Calu3 (cell line): ENCODE measurements around the gene DDX42. TPM values are rescaled to one million over a fixed set of nuclear protein-coding genes. Genes with fewer than 3 reads are reported as not detected.
"Not testable (repeated sequence)": the region's sequence is repeated elsewhere in the genome, so short reads cannot be mapped to it uniquely, and the experiment has no call there.

Experiments used
- BruUV-seq: library from RNA; stranded (reverse); fragments of 400-500 nt; replicated peaks from 2 replicates; lab custom pipeline; 2021; lab: Mats Ljungman, UMichigan
- CTCF ChIA-PET: fragments of 300-600 bp; sonication (Branson Sonifier 250); formaldehyde crosslinking; loops from one replicate; lab custom pipeline; 2022; ENCODE audit warnings: antibody characterized with exemption; lab: Charles Lee
- DNase-seq: peaks from one replicate; pipeline ENCODE4 v3.0.0; 2022
- H3K27ac Mint-ChIP-seq: one replicate; pipeline ENCODE4 v1.8.0; 2022; ENCODE audit warnings: mixed read lengths; ENCODE audit not compliant: unreplicated experiment
- H3K27me3 Mint-ChIP-seq: one replicate; pipeline ENCODE4 v1.8.0; 2022; ENCODE audit warnings: mixed read lengths; ENCODE audit not compliant: unreplicated experiment
- H3K36me3 Mint-ChIP-seq: one replicate; pipeline ENCODE4 v1.8.0; 2022; ENCODE audit warnings: mild to moderate bottlenecking, moderate library complexity, mixed read lengths; ENCODE audit not compliant: insufficient read depth, unreplicated experiment
- H3K4me1 Mint-ChIP-seq: one replicate; pipeline ENCODE4 v1.8.0; 2022; ENCODE audit warnings: mild to moderate bottlenecking, low read depth, mixed read lengths; ENCODE audit not compliant: unreplicated experiment
- H3K4me3 Mint-ChIP-seq: one replicate; pipeline ENCODE4 v1.8.0; 2022; ENCODE audit warnings: mild to moderate bottlenecking, low read depth, moderate library complexity, mixed read lengths; ENCODE audit not compliant: unreplicated experiment
- H3K9me3 Mint-ChIP-seq: one replicate; pipeline ENCODE4 v1.8.0; 2022; ENCODE audit warnings: low read depth, mixed read lengths; ENCODE audit not compliant: unreplicated experiment
- CTCF ChIP-seq: fragments of 200-600 bp; IDR thresholded peaks from one replicate; pipeline ENCODE4 v1.8.0; 2022; ENCODE audit warnings: antibody characterized with exemption; ENCODE audit not compliant: unreplicated experiment
- intact Hi-C: fragments of 100-400 bp; cut with micrococcal nuclease; formaldehyde crosslinking; loops from one replicate; pipeline ENCODE4 v1.10.0; 2022; ENCODE audit not compliant: unreplicated experiment
- total RNA-seq: library from RNA; stranded (reverse); gene quantifications from 2 replicates; pipeline ENCODE4 v1.2.3, GENCODE V29; 2022

The DDX42 gene
- total RNA-seq, 1 experiment from 2014 or later: 99.5 TPM

DNA sequence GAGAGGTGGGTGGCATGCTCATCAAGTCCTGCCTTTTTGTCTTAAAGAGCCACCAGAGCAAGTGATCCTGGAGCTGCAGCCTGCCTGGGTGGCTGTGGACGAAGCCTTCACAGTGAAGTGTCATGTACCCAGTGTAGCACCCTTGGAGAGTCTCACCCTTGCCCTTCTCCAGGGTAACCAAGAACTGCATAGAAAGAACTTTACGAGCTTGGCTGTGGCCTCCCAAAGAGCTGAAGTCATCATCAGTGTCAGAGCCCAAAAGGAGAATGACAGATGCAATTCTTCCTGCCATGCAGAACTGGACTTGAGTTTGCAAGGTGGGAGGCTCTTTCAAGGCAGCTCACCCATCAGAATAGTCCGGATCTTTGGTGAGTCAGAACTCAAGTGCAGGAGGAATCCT lies 85.3 kb downstream of the DDX42 start:
- CTCF ChIA-PET: interaction anchor here (0.6 to 1.5 kb wide), 2 partner anchors 11 to 244 kb away, joined by 3 read pairs; no protein-coding TSS in a partner anchor
- no TSS peak for BruUV-seq
- Mint-ChIP-seq H3K27me3 (peaks cover 30% of the 10 kb centered on the region), H3K9me3 (no peaks in the 10 kb centered on the region), H3K4me3 (no peak overlapping the region), H3K4me1 (no peaks in the 10 kb centered on the region), H3K27ac (no peak overlapping the region), H3K36me3 (no peaks in the 10 kb centered on the region)
- DNase-seq: no peak
- no peak for TF ChIP-seq CTCF
- intact Hi-C loops: no loop called here

GRCh38 chr17:63866625-63867024 lies 92.7 kb downstream of the DDX42 start:
- H3K27ac Mint-ChIP-seq, H3K4me1 Mint-ChIP-seq, H3K4me3 Mint-ChIP-seq, intact Hi-C loops, BruUV-seq, DNase-seq, H3K9me3 Mint-ChIP-seq, H3K36me3 Mint-ChIP-seq: not testable (repeated sequence)
- CTCF ChIA-PET: interaction anchor here (0.7 to 1.1 kb wide), 2 partner anchors 23 to 35 kb away, joined by 3 to 4 read pairs; no protein-coding TSS in a partner anchor
- H3K27me3 Mint-ChIP-seq: peaks cover 11% of the 10 kb centered on the region

Other genes with a start within 250 kb of the DDX42 start
- gene DCAF7, start 223.7 kb upstream of the DDX42 start, total RNA-seq: 58.9 and 61.9 TPM in 2 replicates
- 14.1 and 15.4 TPM in 2 replicates for gene TACO1, start 173.3 kb upstream of the DDX42 start, total RNA-seq
- gene MAP3K3, start 151.8 kb upstream of the DDX42 start, total RNA-seq: 10.0 and 11.4 TPM in 2 replicates
- 5.0 and 8.0 TPM in 2 replicates for gene LIMD2, start 74.0 kb upstream of the DDX42 start, total RNA-seq
- gene STRADA, start 32.4 kb upstream of the DDX42 start, total RNA-seq: 18.1 and 18.2 TPM in 2 replicates
- 80.5 and 82.0 TPM in 2 replicates for gene CCDC47, start 573 bp upstream of the DDX42 start, total RNA-seq
- gene PSMC5, start 53.3 kb downstream of the DDX42 start, total RNA-seq: 91.4 and 95.1 TPM in 2 replicates
- 43.3 and 46.0 TPM in 2 replicates for gene FTSJ3, start 53.5 kb downstream of the DDX42 start, total RNA-seq
- gene SMARCD2, start 68.5 kb downstream of the DDX42 start, total RNA-seq: 46.7 and 50.6 TPM in 2 replicates
- not detected in 2 replicates for gene CSH2, start 99.5 kb downstream of the DDX42 start, total RNA-seq
- not detected in 2 replicates for gene GH2, start 107.8 kb downstream of the DDX42 start, total RNA-seq
- not detected in 2 replicates for gene CSH1, start 122.4 kb downstream of the DDX42 start, total RNA-seq
- gene CSHL1, start 137.1 kb downstream of the DDX42 start, total RNA-seq: not detected in 2 replicates
- not detected in 2 replicates for gene GH1, start 144.7 kb downstream of the DDX42 start, total RNA-seq
- gene CD79B, start 158.2 kb downstream of the DDX42 start, total RNA-seq: not detected in 2 replicates
- not detected in 2 replicates for gene SCN4A, start 198.7 kb downstream of the DDX42 start, total RNA-seq
- 0.47 and 0.61 TPM in 2 replicates for gene PRR29, start 224.2 kb downstream of the DDX42 start, total RNA-seq
- gene ICAM2, start 246.5 kb downstream of the DDX42 start, total RNA-seq: 3.6 and 4.4 TPM in 2 replicates